HepG2 (cell line): ENCODE measurements around the gene DAPK3. TPM values are rescaled to one million over a fixed set of nuclear protein-coding genes. Genes with fewer than 3 reads are reported as not detected.

Source experiments
- ADNP ChIP-seq: sonication (generic); formaldehyde crosslinking; IDR thresholded peaks from 2 replicates; pipeline ENCODE4 v1.4.0; 2020; ENCODE audit warnings: missing genetic modification reagents
- BCLAF1 ChIP-seq: fragments of 450-650 bp; IDR thresholded peaks from 2 replicates; pipeline ENCODE4 v1.6.1; 2017; ENCODE audit warnings: mild to moderate bottlenecking
- KAT7 ChIP-seq: IDR thresholded peaks from 2 replicates; pipeline ENCODE4 v1.6.1; 2018; ENCODE audit warnings: borderline replicate concordance, missing compliant biosample characterization
- MTA3 ChIP-seq: sonication (generic); formaldehyde crosslinking; IDR thresholded peaks from 2 replicates; pipeline ENCODE4 v1.4.0; 2020; ENCODE audit warnings: missing genetic modification reagents
- TBX3 ChIP-seq: fragments of 450-650 bp; IDR thresholded peaks from 2 replicates; pipeline ENCODE4 v1.6.1; 2017; ENCODE audit warnings: antibody characterized with exemption, mild to moderate bottlenecking, inconsistent platforms, borderline replicate concordance
- ZNF329 ChIP-seq: sonication (generic); formaldehyde crosslinking; IDR thresholded peaks from 2 replicates; pipeline ENCODE4 v1.9.0; 2021; ENCODE audit warnings: low read depth, mild to moderate bottlenecking, missing genetic modification reagents
- ZNF468 ChIP-seq: sonication (generic); formaldehyde crosslinking; IDR thresholded peaks from 2 replicates; pipeline ENCODE4 v1.8.0; 2022; ENCODE audit warnings: mild to moderate bottlenecking, moderate library complexity, missing genetic modification reagents
- ZNF543 ChIP-seq: sonication (generic); formaldehyde crosslinking; IDR thresholded peaks from 2 replicates; pipeline ENCODE4 v1.4.0; 2020; ENCODE audit warnings: mild to moderate bottlenecking, missing genetic modification reagents
- ZNF570 ChIP-seq: sonication (generic); formaldehyde crosslinking; IDR thresholded peaks from 2 replicates; pipeline ENCODE4 v1.4.0; 2020; ENCODE audit warnings: mild to moderate bottlenecking, missing genetic modification reagents, borderline replicate concordance
- ZNF703 ChIP-seq: sonication (generic); formaldehyde crosslinking; IDR thresholded peaks from 2 replicates; pipeline ENCODE4 v1.5.1; 2020; ENCODE audit warnings: missing genetic modification reagents, mild to moderate bottlenecking, moderate library complexity, borderline replicate concordance
- ZNF777 ChIP-seq: sonication (generic); formaldehyde crosslinking; IDR thresholded peaks from 2 replicates; pipeline ENCODE4 v1.4.0; 2020; ENCODE audit warnings: missing genetic modification reagents
- polyA plus RNA-seq, 8 experiments: library from polyadenylated mRNA; depleted of rRNA in 3 of 8; stranded (reverse) in 7 of 8; unstranded in 1 of 8; fragments of >200 nt; fragmentation: Illumina TruSeq in 4 of 8; extraction: Trizol in 4 of 8; gene quantifications; 2 replicates each; pipeline versions ENCODE4 v1.2.1 to v1.2.3, GENCODE V29; 2011 to 2016; ENCODE audit warnings: low read depth in 4 of 8, missing spikeins in 1 of 8, mixed read lengths in 1 of 8; ENCODE audit not compliant: insufficient read depth in 1 of 8
- total RNA-seq, 5 experiments: library from RNA; depleted of rRNA; stranded (reverse); fragments of >200 nt; fragmentation: Illumina TruSeq; extraction: Trizol; gene quantifications; 2 replicates each; pipeline ENCODE4 v1.2.3, GENCODE V29; 2016; ENCODE audit warnings: low read depth in 1 of 5
- TF ChIP-seq, protein P1 (sequence below): sonication (generic); formaldehyde crosslinking; IDR thresholded peaks from 2 replicates; pipeline ENCODE4 v1.4.0; 2020; ENCODE audit warnings: missing genetic modification reagents, borderline replicate concordance
- TF ChIP-seq, protein P2 (sequence below): IDR thresholded peaks from 2 replicates; pipeline ENCODE4 v1.6.1; 2012; ENCODE audit warnings: low read length, improper control_type of control experiment
- TF ChIP-seq, protein P3 (sequence below): sonication (generic); formaldehyde crosslinking; IDR thresholded peaks from 2 replicates; pipeline ENCODE4 v1.8.0; 2023; ENCODE audit warnings: mild to moderate bottlenecking, missing genetic modification reagents

Gene DAPK3
- total and polyA plus RNA-seq, 2 of the 13 experiments (the other 11 are each of a cell fraction or from before 2014, with no cell fraction given), result 30.5 to 37.3 TPM

GRCh38 chr19:3984908-3985642 is 14.2 kb upstream of the DAPK3 start, which contains the start of gene EEF2 (continued):
- TF ChIP-seq, protein P1, sequence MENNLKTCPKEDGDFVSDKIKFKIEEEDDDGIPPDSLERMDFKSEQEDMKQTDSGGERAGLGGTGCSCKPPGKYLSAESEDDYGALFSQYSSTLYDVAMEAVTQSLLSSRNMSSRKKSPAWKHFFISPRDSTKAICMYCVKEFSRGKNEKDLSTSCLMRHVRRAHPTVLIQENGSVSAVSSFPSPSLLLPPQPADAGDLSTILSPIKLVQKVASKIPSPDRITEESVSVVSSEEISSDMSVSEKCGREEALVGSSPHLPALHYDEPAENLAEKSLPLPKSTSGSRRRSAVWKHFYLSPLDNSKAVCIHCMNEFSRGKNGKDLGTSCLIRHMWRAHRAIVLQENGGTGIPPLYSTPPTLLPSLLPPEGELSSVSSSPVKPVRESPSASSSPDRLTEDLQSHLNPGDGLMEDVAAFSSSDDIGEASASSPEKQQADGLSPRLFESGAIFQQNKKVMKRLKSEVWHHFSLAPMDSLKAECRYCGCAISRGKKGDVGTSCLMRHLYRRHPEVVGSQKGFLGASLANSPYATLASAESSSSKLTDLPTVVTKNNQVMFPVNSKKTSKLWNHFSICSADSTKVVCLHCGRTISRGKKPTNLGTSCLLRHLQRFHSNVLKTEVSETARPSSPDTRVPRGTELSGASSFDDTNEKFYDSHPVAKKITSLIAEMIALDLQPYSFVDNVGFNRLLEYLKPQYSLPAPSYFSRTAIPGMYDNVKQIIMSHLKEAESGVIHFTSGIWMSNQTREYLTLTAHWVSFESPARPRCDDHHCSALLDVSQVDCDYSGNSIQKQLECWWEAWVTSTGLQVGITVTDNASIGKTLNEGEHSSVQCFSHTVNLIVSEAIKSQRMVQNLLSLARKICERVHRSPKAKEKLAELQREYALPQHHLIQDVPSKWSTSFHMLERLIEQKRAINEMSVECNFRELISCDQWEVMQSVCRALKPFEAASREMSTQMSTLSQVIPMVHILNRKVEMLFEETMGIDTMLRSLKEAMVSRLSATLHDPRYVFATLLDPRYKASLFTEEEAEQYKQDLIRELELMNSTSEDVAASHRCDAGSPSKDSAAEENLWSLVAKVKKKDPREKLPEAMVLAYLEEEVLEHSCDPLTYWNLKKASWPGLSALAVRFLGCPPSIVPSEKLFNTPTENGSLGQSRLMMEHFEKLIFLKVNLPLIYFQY (CRISPR knock-in tag), result peak; percentile 65; the same call in 1 of the 2 replicates
- TF ChIP-seq ADNP (no peak), ZNF468 (CRISPR knock-in tag) (no peak), KAT7 (CRISPR knock-in tag) (peak; percentile 91; the same call in 1 of the 2 replicates), MTA3 (no peak), ZNF570 (0 out of 2 replicates have a peak, but pooled peaks have one; percentile 61), ZNF703 (CRISPR knock-in tag) (no peak; the same call in 1 of the 2 replicates), ZNF777 (CRISPR knock-in tag) (peak; percentile 30; the same call in 1 of the 2 replicates), ZNF329 (CRISPR knock-in tag) (peak; percentile 81; the same call in 1 of the 2 replicates), BCLAF1 (no peak), TBX3 (no peak), ZNF543 (CRISPR knock-in tag) (peak; percentile 88)
- TF ChIP-seq, protein P2, sequence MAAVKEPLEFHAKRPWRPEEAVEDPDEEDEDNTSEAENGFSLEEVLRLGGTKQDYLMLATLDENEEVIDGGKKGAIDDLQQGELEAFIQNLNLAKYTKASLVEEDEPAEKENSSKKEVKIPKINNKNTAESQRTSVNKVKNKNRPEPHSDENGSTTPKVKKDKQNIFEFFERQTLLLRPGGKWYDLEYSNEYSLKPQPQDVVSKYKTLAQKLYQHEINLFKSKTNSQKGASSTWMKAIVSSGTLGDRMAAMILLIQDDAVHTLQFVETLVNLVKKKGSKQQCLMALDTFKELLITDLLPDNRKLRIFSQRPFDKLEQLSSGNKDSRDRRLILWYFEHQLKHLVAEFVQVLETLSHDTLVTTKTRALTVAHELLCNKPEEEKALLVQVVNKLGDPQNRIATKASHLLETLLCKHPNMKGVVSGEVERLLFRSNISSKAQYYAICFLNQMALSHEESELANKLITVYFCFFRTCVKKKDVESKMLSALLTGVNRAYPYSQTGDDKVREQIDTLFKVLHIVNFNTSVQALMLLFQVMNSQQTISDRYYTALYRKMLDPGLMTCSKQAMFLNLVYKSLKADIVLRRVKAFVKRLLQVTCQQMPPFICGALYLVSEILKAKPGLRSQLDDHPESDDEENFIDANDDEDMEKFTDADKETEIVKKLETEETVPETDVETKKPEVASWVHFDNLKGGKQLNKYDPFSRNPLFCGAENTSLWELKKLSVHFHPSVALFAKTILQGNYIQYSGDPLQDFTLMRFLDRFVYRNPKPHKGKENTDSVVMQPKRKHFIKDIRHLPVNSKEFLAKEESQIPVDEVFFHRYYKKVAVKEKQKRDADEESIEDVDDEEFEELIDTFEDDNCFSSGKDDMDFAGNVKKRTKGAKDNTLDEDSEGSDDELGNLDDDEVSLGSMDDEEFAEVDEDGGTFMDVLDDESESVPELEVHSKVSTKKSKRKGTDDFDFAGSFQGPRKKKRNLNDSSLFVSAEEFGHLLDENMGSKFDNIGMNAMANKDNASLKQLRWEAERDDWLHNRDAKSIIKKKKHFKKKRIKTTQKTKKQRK, result no peak
- TF ChIP-seq, protein P3, sequence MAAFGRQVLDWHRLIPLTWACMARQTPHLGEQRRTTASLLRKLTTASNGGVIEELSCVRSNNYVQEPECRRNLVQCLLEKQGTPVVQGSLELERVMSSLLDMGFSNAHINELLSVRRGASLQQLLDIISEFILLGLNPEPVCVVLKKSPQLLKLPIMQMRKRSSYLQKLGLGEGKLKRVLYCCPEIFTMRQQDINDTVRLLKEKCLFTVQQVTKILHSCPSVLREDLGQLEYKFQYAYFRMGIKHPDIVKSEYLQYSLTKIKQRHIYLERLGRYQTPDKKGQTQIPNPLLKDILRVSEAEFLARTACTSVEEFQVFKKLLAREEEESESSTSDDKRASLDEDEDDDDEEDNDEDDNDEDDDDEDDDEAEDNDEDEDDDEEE, result peak; percentile 83
